HL-60 (cell line): ENCODE results near the gene LIPE.

Experiments
- DNase-seq, 2 experiments: peaks; one replicate each; pipeline ENCODE4 v3.0.0-alpha.2; 2010 to 2020; ENCODE audit warnings: low read depth in 1 of 2, low spot score in 1 of 2
- H3K27ac ChIP-seq: fragments of 250-450 bp; sonication (Bioruptor Pico); replicated peaks from 2 replicates; pipeline ENCODE4 v1.5.1; 2020; ENCODE audit warnings: mild to moderate bottlenecking, moderate library complexity
- H3K27me3 ChIP-seq: fragments of 250-450 bp; sonication (Bioruptor Pico); 2 replicates; pipeline ENCODE4 v1.5.1; 2021; ENCODE audit warnings: mild to moderate bottlenecking, moderate library complexity; ENCODE audit not compliant: insufficient read depth, poor library complexity, severe bottlenecking
- H3K4me3 ChIP-seq: replicated peaks from 2 replicates; pipeline ENCODE4 v1.5.1; 2011; ENCODE audit warnings: mild to moderate bottlenecking, control low read depth, low read length; ENCODE audit not compliant: insufficient read depth
- GABPA ChIP-seq: IDR thresholded peaks from 2 replicates; pipeline ENCODE4 v1.6.1; 2012; ENCODE audit warnings: low read depth
- POLR2AphosphoS5 ChIP-seq: IDR thresholded peaks from 2 replicates; pipeline ENCODE4 v1.6.1; 2012; ENCODE audit warnings: low read depth
- SPI1 ChIP-seq: IDR thresholded peaks from 2 replicates; pipeline ENCODE4 v1.6.1; 2012; ENCODE audit warnings: low read depth, mild to moderate bottlenecking, borderline replicate concordance
- TF ChIP-seq, protein P1 (sequence below): IDR thresholded peaks from 2 replicates; pipeline ENCODE4 v1.6.1; 2012; ENCODE audit warnings: low read depth; ENCODE audit not compliant: insufficient replicate concordance
- TF ChIP-seq, protein P2 (sequence below): IDR thresholded peaks from one replicate; pipeline ENCODE4 v1.5.1; 2011; ENCODE audit warnings: low read length, control low read depth, inconsistent platforms; ENCODE audit not compliant: insufficient read depth

The LIPE gene

DNA sequence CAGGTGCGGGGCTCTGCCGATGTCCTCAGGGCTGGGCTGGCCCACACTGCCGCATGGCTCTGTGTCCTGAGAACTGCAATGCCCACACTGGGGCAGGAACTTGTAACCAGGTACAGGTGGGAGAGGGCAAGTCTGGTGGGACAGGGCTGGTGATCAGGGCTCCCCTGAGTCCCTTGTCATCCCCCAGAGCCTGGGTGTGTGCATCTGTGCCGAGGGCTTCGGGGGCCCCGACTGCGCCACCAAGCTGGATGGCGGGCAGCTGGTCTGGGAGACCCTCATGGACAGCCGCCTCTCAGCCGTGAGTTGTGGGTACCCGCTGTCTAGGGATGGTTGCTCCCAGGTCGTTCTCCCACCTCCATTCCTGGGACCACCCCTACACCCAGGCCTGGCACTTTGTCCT lies 71.3 kb downstream of the LIPE start:
- Histone ChIP-seq H3K27ac (no peak overlapping the region), H3K4me3 (no peak overlapping the region), H3K27me3 (no peaks in the 10 kb centered on the region)
- TF ChIP-seq POLR2AphosphoS5 (no peak), SPI1 (no peak), GABPA (no peak)
- TF ChIP-seq, protein P1, sequence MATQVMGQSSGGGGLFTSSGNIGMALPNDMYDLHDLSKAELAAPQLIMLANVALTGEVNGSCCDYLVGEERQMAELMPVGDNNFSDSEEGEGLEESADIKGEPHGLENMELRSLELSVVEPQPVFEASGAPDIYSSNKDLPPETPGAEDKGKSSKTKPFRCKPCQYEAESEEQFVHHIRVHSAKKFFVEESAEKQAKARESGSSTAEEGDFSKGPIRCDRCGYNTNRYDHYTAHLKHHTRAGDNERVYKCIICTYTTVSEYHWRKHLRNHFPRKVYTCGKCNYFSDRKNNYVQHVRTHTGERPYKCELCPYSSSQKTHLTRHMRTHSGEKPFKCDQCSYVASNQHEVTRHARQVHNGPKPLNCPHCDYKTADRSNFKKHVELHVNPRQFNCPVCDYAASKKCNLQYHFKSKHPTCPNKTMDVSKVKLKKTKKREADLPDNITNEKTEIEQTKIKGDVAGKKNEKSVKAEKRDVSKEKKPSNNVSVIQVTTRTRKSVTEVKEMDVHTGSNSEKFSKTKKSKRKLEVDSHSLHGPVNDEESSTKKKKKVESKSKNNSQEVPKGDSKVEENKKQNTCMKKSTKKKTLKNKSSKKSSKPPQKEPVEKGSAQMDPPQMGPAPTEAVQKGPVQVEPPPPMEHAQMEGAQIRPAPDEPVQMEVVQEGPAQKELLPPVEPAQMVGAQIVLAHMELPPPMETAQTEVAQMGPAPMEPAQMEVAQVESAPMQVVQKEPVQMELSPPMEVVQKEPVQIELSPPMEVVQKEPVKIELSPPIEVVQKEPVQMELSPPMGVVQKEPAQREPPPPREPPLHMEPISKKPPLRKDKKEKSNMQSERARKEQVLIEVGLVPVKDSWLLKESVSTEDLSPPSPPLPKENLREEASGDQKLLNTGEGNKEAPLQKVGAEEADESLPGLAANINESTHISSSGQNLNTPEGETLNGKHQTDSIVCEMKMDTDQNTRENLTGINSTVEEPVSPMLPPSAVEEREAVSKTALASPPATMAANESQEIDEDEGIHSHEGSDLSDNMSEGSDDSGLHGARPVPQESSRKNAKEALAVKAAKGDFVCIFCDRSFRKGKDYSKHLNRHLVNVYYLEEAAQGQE = no peak
- TF ChIP-seq, protein P2, sequence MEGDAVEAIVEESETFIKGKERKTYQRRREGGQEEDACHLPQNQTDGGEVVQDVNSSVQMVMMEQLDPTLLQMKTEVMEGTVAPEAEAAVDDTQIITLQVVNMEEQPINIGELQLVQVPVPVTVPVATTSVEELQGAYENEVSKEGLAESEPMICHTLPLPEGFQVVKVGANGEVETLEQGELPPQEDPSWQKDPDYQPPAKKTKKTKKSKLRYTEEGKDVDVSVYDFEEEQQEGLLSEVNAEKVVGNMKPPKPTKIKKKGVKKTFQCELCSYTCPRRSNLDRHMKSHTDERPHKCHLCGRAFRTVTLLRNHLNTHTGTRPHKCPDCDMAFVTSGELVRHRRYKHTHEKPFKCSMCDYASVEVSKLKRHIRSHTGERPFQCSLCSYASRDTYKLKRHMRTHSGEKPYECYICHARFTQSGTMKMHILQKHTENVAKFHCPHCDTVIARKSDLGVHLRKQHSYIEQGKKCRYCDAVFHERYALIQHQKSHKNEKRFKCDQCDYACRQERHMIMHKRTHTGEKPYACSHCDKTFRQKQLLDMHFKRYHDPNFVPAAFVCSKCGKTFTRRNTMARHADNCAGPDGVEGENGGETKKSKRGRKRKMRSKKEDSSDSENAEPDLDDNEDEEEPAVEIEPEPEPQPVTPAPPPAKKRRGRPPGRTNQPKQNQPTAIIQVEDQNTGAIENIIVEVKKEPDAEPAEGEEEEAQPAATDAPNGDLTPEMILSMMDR = no peak
- DNase-seq = no peak

- TF ChIP-seq GABPA (no peak), POLR2AphosphoS5 (no peak)
- no peak for DNase-seq
- Histone ChIP-seq H3K27ac (no peak overlapping the region), H3K27me3 (no peaks in the 10 kb centered on the region), H3K4me3 (no peak overlapping the region)
Observed at GRCh38 chr19:42353341-42354015, 73.7 kb downstream of the LIPE start.

DNA sequence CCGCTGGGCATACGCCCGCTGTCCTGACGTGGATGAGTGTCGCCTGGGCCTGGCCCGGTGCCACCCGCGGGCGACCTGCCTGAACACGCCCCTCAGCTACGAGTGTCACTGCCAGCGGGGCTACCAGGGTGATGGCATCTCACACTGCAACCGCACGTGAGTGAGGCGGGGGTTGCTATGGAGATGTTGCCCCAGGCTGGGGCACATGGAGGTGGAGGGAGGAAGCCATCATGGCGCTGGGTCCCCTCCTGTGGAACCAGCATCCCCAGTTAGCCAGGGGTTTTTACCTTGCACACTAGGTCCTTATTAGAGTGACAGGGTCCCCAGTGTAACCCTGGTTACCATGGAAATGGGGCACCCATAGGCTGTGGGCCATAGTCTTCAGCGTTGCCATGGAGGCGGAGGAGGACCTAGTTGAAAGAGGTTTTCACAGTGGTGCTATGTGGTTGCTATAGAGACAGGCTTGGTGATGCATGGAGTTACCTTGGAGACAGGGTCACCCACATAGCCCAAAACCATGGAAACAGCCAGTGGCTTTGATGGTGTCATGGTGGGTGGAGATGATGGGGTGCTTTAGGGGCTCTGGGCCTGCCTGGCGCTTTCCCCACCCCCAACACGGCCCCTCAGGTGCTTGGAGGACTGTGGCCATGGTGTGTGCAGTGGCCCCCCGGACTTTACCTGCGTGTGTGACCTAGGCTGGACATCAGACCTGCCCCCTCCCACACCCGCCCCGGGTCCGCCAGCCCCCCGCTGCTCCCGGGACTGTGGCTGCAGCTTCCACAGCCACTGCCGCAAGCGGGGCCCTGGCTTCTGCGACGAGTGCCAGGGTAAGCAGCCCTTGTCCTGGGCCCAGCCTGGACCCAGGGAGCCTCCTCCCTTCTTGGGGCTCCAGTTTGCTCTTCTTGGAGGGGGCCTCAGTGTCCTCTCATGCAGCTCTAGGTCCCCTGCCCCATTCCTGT lies 74.6 kb downstream of the LIPE start:
- Histone ChIP-seq H3K4me3 (no peak overlapping the region), H3K27ac (no peak overlapping the region), H3K27me3 (no peaks in the 10 kb centered on the region)
- TF ChIP-seq POLR2AphosphoS5 (no peak), SPI1 (no peak), GABPA (no peak)
- TF ChIP-seq, protein P2 = no peak
- TF ChIP-seq, protein P1 = no peak
- DNase-seq = no peak
